Peyer's patch (tissue), 4 donors: ENCODE measurements around the gene CLDN24. TPM values are rescaled to one million over a fixed set of nuclear protein-coding genes. Genes with fewer than 3 reads are reported as not detected.

Experiments
- DNase-seq, 3 donors: peaks; one replicate each; pipeline ENCODE4 v3.0.0-alpha.2; 2017 to 2019
- H3K27ac ChIP-seq, 4 donors: fragments of 200-600 bp; sonication (generic); one replicate each; pipeline ENCODE4 v1.5.1; 2016 to 2019
- H3K27me3 ChIP-seq, 2 donors: fragments of 200-600 bp; sonication (generic); one replicate each; pipeline ENCODE4 v1.5.1; 2019
- H3K36me3 ChIP-seq, 3 donors: fragments of 200-600 bp; sonication (generic); one replicate each; pipeline ENCODE4 v1.5.1; 2016 to 2019
- H3K4me1 ChIP-seq, 4 donors: fragments of 200-600 bp; sonication (generic); one replicate each; pipeline ENCODE4 v1.5.1; 2016 to 2019
- H3K4me3 ChIP-seq, 4 donors: fragments of 200-600 bp; sonication (generic); 1 replicate in 3 of 4; 2 replicates in 1 of 4; pipeline ENCODE4 v1.5.1; 2016 to 2019; ENCODE audit warnings: mild to moderate bottlenecking in 1 of 4
- H3K9me3 ChIP-seq, 4 donors: fragments of 200-600 bp; sonication (generic); one replicate each; pipeline ENCODE4 v1.5.1; 2016 to 2019; ENCODE audit warnings: mild to moderate bottlenecking in 1 of 4
- CTCF ChIP-seq, 6 experiments: fragments of 450-650 bp in 4 of 6; fragments of 200-600 bp in 2 of 6; sonication (generic) in 1 of 6; IDR thresholded peaks; one replicate each; pipeline ENCODE4 v1.5.1; 2017 to 2019; ENCODE audit warnings: antibody characterized with exemption in 6 of 6, mild to moderate bottlenecking in 3 of 6, moderate library complexity in 1 of 6
- POLR2A ChIP-seq, 2 donors: fragments of 450-650 bp; IDR thresholded peaks; one replicate each; pipeline ENCODE4 v1.5.1; 2017; ENCODE audit warnings: antibody characterized with exemption in 2 of 2, mild to moderate bottlenecking in 2 of 2, moderate library complexity in 2 of 2
- total RNA-seq, 4 donors: library from RNA; depleted of rRNA; stranded (reverse); fragments of >200 nt; gene quantifications; one replicate each; pipeline ENCODE4 v1.1.0, GENCODE V29; 2016

Gene CLDN24
- total RNA-seq, 4 donors from 2014 or later: not detected

- Histone ChIP-seq H3K4me3 (no peak overlapping the region), H3K27ac (no peak overlapping the region), H3K9me3 (no peaks in the 10 kb centered on the region), H3K27me3 (no peaks in the 10 kb centered on the region), H3K36me3 (peaks cover 0 to 5% (median 0%) of the 10 kb centered on the region in 3 donors), H3K4me1 (peaks cover 0 to 3% (median 0%) of the 10 kb centered on the region in 4 donors)
- DNase-seq: no peak
- no peak for TF ChIP-seq CTCF (IDR thresholded peaks at IDR 0.05)
- no peak for TF ChIP-seq POLR2A (IDR thresholded peaks at IDR 0.05)
Measured at GRCh38 chr4:183287677-183288076, 34.5 kb downstream of the CLDN24 start.

GRCh38 chr4:183287309-183287659, 34.9 kb downstream of the CLDN24 start:
- Histone ChIP-seq H3K9me3 (no peaks in the 10 kb centered on the region), H3K4me1 (peaks cover 0 to 3% (median 0%) of the 10 kb centered on the region in 4 donors), H3K27me3 (no peaks in the 10 kb centered on the region), H3K27ac (no peak overlapping the region), H3K36me3 (peaks cover 0 to 5% (median 0%) of the 10 kb centered on the region in 3 donors), H3K4me3 (no peak overlapping the region)
- no peak for DNase-seq
- TF ChIP-seq POLR2A (IDR thresholded peaks at IDR 0.05) (no peak), CTCF (IDR thresholded peaks at IDR 0.05) (no peak)

GRCh38 chr4:183286590-183287308, 35.5 kb downstream of the CLDN24 start:
- Histone ChIP-seq H3K4me3 (no peak overlapping the region), H3K27me3 (no peaks in the 10 kb centered on the region), H3K27ac (no peak overlapping the region), H3K36me3 (peaks cover 0 to 5% (median 0%) of the 10 kb centered on the region in 3 donors), H3K4me1 (peaks cover 0 to 3% (median 0%) of the 10 kb centered on the region in 4 donors), H3K9me3 (no peaks in the 10 kb centered on the region)
- TF ChIP-seq CTCF (IDR thresholded peaks at IDR 0.05): no peak
- TF ChIP-seq POLR2A (IDR thresholded peaks at IDR 0.05): no peak
- no peak for DNase-seq

- Histone ChIP-seq H3K27me3 (no peaks in the 10 kb centered on the region), H3K36me3 (peaks cover 0 to 5% (median 0%) of the 10 kb centered on the region in 3 donors), H3K9me3 (no peaks in the 10 kb centered on the region), H3K27ac (no peak overlapping the region), H3K4me3 (no peak overlapping the region), H3K4me1 (peaks cover 0 to 3% (median 0%) of the 10 kb centered on the region in 4 donors)
- no peak for TF ChIP-seq CTCF (IDR thresholded peaks at IDR 0.05)
- TF ChIP-seq POLR2A (IDR thresholded peaks at IDR 0.05): no peak
- DNase-seq: no peak
Measured at GRCh38 chr4:183285886-183286285, 36.3 kb downstream of the CLDN24 start.

GRCh38 chr4:183284965-183285364, 37.3 kb downstream of the CLDN24 start:
- Histone ChIP-seq H3K4me1 (peaks cover 0 to 3% (median 0%) of the 10 kb centered on the region in 4 donors), H3K36me3 (peaks cover 0 to 5% (median 0%) of the 10 kb centered on the region in 3 donors), H3K27me3 (no peaks in the 10 kb centered on the region), H3K4me3 (no peak overlapping the region), H3K9me3 (no peaks in the 10 kb centered on the region), H3K27ac (no peak overlapping the region)
- no peak for DNase-seq
- TF ChIP-seq CTCF (IDR thresholded peaks at IDR 0.05) (no peak), POLR2A (IDR thresholded peaks at IDR 0.05) (no peak)
